Ovary (tissue), 3 donors: ENCODE measurements around the gene KCNK1.

ENCODE experiments used
- EP300 ChIP-seq: sonication (generic); formaldehyde crosslinking; IDR thresholded peaks from one replicate; pipeline ENCODE4 v1.6.1; 2017; ENCODE audit warnings: antibody characterized with exemption
- POLR2A ChIP-seq: fragments of 450-650 bp; IDR thresholded peaks from one replicate; pipeline ENCODE4 v1.6.1; 2017; ENCODE audit warnings: antibody characterized with exemption, mild to moderate bottlenecking, moderate library complexity
- TF ChIP-seq, protein P1 (sequence below), 3 donors: fragments of 450-650 bp in 2 of 3; fragments of 200-600 bp in 1 of 3; IDR thresholded peaks; one replicate each; pipeline versions ENCODE4 v1.5.1 to v1.8.0; 2016 to 2022; ENCODE audit warnings: antibody characterized with exemption in 3 of 3, mild to moderate bottlenecking in 1 of 3
- donor health status: DM: no; HTN: no; CAD: no.

DNA sequence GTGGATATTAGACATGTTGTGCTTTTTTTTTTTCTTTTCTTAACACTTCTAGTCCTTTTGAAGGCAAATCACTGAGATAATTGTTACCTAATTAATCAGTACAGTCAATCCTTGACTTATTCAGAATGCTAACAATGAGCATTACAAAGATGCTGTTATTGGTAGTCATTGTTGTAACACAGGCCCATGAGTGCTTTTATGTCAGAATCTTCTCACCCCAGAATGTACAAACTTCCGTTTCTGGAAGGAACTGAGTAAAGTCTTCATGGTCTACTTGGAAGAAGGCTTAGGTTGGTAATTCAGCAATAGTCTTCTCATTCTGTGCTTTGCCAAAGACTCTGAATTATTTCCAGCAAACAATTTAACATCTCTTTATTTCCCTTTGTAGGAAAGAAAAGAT, 3.1 kb downstream of the KCNK1 start:
- TF ChIP-seq, protein P1, sequence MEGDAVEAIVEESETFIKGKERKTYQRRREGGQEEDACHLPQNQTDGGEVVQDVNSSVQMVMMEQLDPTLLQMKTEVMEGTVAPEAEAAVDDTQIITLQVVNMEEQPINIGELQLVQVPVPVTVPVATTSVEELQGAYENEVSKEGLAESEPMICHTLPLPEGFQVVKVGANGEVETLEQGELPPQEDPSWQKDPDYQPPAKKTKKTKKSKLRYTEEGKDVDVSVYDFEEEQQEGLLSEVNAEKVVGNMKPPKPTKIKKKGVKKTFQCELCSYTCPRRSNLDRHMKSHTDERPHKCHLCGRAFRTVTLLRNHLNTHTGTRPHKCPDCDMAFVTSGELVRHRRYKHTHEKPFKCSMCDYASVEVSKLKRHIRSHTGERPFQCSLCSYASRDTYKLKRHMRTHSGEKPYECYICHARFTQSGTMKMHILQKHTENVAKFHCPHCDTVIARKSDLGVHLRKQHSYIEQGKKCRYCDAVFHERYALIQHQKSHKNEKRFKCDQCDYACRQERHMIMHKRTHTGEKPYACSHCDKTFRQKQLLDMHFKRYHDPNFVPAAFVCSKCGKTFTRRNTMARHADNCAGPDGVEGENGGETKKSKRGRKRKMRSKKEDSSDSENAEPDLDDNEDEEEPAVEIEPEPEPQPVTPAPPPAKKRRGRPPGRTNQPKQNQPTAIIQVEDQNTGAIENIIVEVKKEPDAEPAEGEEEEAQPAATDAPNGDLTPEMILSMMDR (IDR thresholded peaks at IDR 0.05), result no peak
- TF ChIP-seq POLR2A (no peak), EP300 (no peak)
